H9 (cell line): ENCODE measurements around the gene IL3. TPM values are rescaled to one million over a fixed set of nuclear protein-coding genes. Genes with fewer than 3 reads are reported as not detected.

Experiments
- DNase-seq: peaks from one replicate; pipeline ENCODE4 v3.0.0-alpha.2; 2017
- H2AFZ ChIP-seq: one replicate; pipeline ENCODE4 v1.6.1; 2013; ENCODE audit warnings: mild to moderate bottlenecking, low read length, control low read depth, moderate library complexity
- H2AK5ac ChIP-seq: 2 replicates; pipeline ENCODE4 v1.6.1; 2013; ENCODE audit warnings: low read length, control low read depth, mixed read lengths; ENCODE audit not compliant: insufficient read length
- H2BK120ac ChIP-seq: one replicate; pipeline ENCODE4 v1.6.1; 2013; ENCODE audit warnings: low read depth, mild to moderate bottlenecking, low read length, control low read depth, inconsistent platforms; ENCODE audit not compliant: poor library complexity, severe bottlenecking
- H2BK12ac ChIP-seq: 2 replicates; pipeline ENCODE4 v1.6.1; 2013; ENCODE audit warnings: low read length, control low read depth, mixed read lengths, low read depth; ENCODE audit not compliant: insufficient read length
- H2BK15ac ChIP-seq: 2 replicates; pipeline ENCODE4 v1.6.1; 2013; ENCODE audit warnings: low read depth, low read length, control low read depth
- H2BK20ac ChIP-seq: one replicate; pipeline ENCODE4 v1.6.1; 2013; ENCODE audit warnings: low read depth, mild to moderate bottlenecking, low read length, control low read depth, inconsistent platforms; ENCODE audit not compliant: poor library complexity, severe bottlenecking
- H2BK5ac ChIP-seq: 2 replicates; pipeline ENCODE4 v1.6.1; 2013; ENCODE audit warnings: low read length, control low read depth, mixed read lengths; ENCODE audit not compliant: insufficient read length
- H3K14ac ChIP-seq: 2 replicates; pipeline ENCODE4 v1.6.1; 2013; ENCODE audit warnings: low read length, control low read depth; ENCODE audit not compliant: insufficient read depth
- H3K18ac ChIP-seq: 2 replicates; pipeline ENCODE4 v1.6.1; 2013; ENCODE audit warnings: low read depth, mild to moderate bottlenecking, mixed read lengths, low read length, control low read depth; ENCODE audit not compliant: insufficient read length
- H3K23ac ChIP-seq: 2 replicates; pipeline ENCODE4 v1.6.1; 2013; ENCODE audit warnings: low read length, control low read depth, mixed read lengths, low read depth; ENCODE audit not compliant: insufficient read length
- H3K23me2 ChIP-seq: 2 replicates; pipeline ENCODE4 v1.6.1; 2013; ENCODE audit warnings: low read depth, mild to moderate bottlenecking, mixed read lengths, low read length, control low read depth; ENCODE audit not compliant: insufficient read length, poor library complexity, severe bottlenecking
- H3K27ac ChIP-seq: 2 replicates; pipeline ENCODE4 v1.5.1; 2013; ENCODE audit warnings: low read length, control low read depth, mixed read lengths, low read depth; ENCODE audit not compliant: insufficient read length
- H3K27me3 ChIP-seq: 2 replicates; pipeline ENCODE4 v1.6.1; 2013; ENCODE audit warnings: low read length, control low read depth, inconsistent platforms; ENCODE audit not compliant: insufficient read depth
- H3K4ac ChIP-seq: 2 replicates; pipeline ENCODE4 v1.6.1; 2013; ENCODE audit warnings: low read depth, mild to moderate bottlenecking, control low read depth, inconsistent platforms, low read length, moderate library complexity
- H3K4me1 ChIP-seq: 2 replicates; pipeline ENCODE4 v1.6.1; 2013; ENCODE audit warnings: low read length, control low read depth, inconsistent platforms; ENCODE audit not compliant: insufficient read depth
- H3K4me2 ChIP-seq: 2 replicates; pipeline ENCODE4 v1.6.1; 2013; ENCODE audit warnings: low read length, control low read depth, mixed read lengths; ENCODE audit not compliant: insufficient read length, insufficient read depth
- H3K56ac ChIP-seq: 2 replicates; pipeline ENCODE4 v1.6.1; 2013; ENCODE audit warnings: low read depth, mild to moderate bottlenecking, mixed read lengths, low read length, control low read depth; ENCODE audit not compliant: insufficient read length
- H3K79me1 ChIP-seq: 2 replicates; pipeline ENCODE4 v1.6.1; 2013; ENCODE audit warnings: low read depth, mild to moderate bottlenecking, moderate library complexity, low read length, control low read depth, inconsistent platforms; ENCODE audit not compliant: insufficient read depth, poor library complexity, severe bottlenecking
- H3K79me2 ChIP-seq: 2 replicates; pipeline ENCODE4 v1.6.1; 2013; ENCODE audit warnings: low read length, control low read depth, inconsistent platforms; ENCODE audit not compliant: insufficient read depth
- H3K9ac ChIP-seq: 2 replicates; pipeline ENCODE4 v1.6.1; 2013; ENCODE audit warnings: low read length, control low read depth, mixed read lengths; ENCODE audit not compliant: insufficient read length; ENCODE audit errors: extremely low read depth
- H3K9me3 ChIP-seq: one replicate; pipeline ENCODE4 v1.6.1; 2013; ENCODE audit warnings: low read depth, low read length, inconsistent platforms; ENCODE audit not compliant: control insufficient read depth
- H3T11ph ChIP-seq: one replicate; pipeline ENCODE4 v1.6.1; 2013; ENCODE audit warnings: mild to moderate bottlenecking, low read length, control low read depth, inconsistent platforms
- H4K20me1 ChIP-seq: one replicate; pipeline ENCODE4 v1.6.1; 2013; ENCODE audit not compliant: control insufficient read depth, insufficient read length, insufficient read depth
- H4K5ac ChIP-seq: 2 replicates; pipeline ENCODE4 v1.6.1; 2013; ENCODE audit warnings: low read depth, mild to moderate bottlenecking, mixed read lengths, low read length, control low read depth; ENCODE audit not compliant: insufficient read length
- H4K8ac ChIP-seq: replicated peaks from 2 replicates; pipeline ENCODE4 v1.6.1; 2013; ENCODE audit warnings: low read length, control low read depth, mixed read lengths, low read depth; ENCODE audit not compliant: insufficient read length
- H4K91ac ChIP-seq: 2 replicates; pipeline ENCODE4 v1.6.1; 2013; ENCODE audit warnings: low read depth, mild to moderate bottlenecking, moderate library complexity, mixed read lengths, low read length, control low read depth; ENCODE audit not compliant: insufficient read length
- H3K27ac Mint-ChIP-seq, 3 experiments: 2 replicates in 2 of 3; 3 replicates in 1 of 3; pipeline ENCODE4 v1.8.0; 2020 to 2021; ENCODE audit warnings: mixed read lengths in 3 of 3, mild to moderate bottlenecking in 1 of 3, moderate library complexity in 1 of 3
- H3K27me3 Mint-ChIP-seq: 2 replicates; pipeline ENCODE4 v1.8.0; 2021; ENCODE audit warnings: low read depth, mild to moderate bottlenecking, moderate library complexity, mixed read lengths
- H3K36me3 Mint-ChIP-seq, 3 experiments: 2 replicates in 2 of 3; 3 replicates in 1 of 3; pipeline ENCODE4 v1.8.0; 2020 to 2021; ENCODE audit warnings: low read depth in 3 of 3, mixed read lengths in 3 of 3; ENCODE audit not compliant: insufficient read depth in 1 of 3
- H3K4me1 Mint-ChIP-seq, 2 experiments: 2 replicates each; pipeline ENCODE4 v1.8.0; 2020; ENCODE audit warnings: mixed read lengths in 2 of 2
- H3K4me3 Mint-ChIP-seq, 2 experiments: 2 replicates in 1 of 2; 3 replicates in 1 of 2; pipeline ENCODE4 v1.8.0; 2020 to 2021; ENCODE audit warnings: mild to moderate bottlenecking in 2 of 2, mixed read lengths in 2 of 2, moderate library complexity in 1 of 2
- H3K9me3 Mint-ChIP-seq, 2 experiments: 2 replicates in 1 of 2; 3 replicates in 1 of 2; pipeline ENCODE4 v1.8.0; 2020; ENCODE audit warnings: mild to moderate bottlenecking in 2 of 2, mixed read lengths in 2 of 2, moderate library complexity in 1 of 2
- CTCF ChIP-seq: fragments of 200-600 bp; sonication (generic); conservative IDR thresholded peaks from 3 replicates; pipeline ENCODE4 v1.8.0; 2021; ENCODE audit warnings: antibody characterized with exemption, mild to moderate bottlenecking
- WGBS: extraction: QIAGEN DNeasy Blood & Tissue Kit; methylation state at CpG from one replicate; pipeline ENCODE4 v1.1.7; 2013; ENCODE audit warnings: missing lambda C conversion rate, low lambda C conversion rate, mixed read lengths; ENCODE audit not compliant: insufficient read length; ENCODE audit errors: extremely low coverage; 5-methylcytosine and 5-hydroxymethylcytosine counted together
- total RNA-seq: library from RNA; stranded (reverse); gene quantifications from 2 replicates; pipeline ENCODE4 v1.2.1, GENCODE V29; 2021

Gene IL3
- total RNA-seq, 1 experiment from 2014 or later, result not detected

GRCh38 chr5:132017738-132018625 lies 42.5 kb upstream of the IL3 start:
- H3K27me3 ChIP-seq, result no peaks in the 10 kb centered on the region
- DNase-seq, result no peak

More at GRCh38 chr5:132017738-132018625, 42.5 kb upstream of the IL3 start:
- H3K4me2 ChIP-seq, result no peak overlapping the region
- no peaks in the 10 kb centered on the region for H3K4me1 ChIP-seq
- H4K8ac ChIP-seq, result no peak overlapping the region
- H3K23me2 ChIP-seq, result no peaks in the 10 kb centered on the region
- H2BK5ac ChIP-seq, result no peak overlapping the region
- no peak for TF ChIP-seq CTCF
- no peaks in the 10 kb centered on the region for H3K79me2 ChIP-seq
- H3K23ac ChIP-seq, result no peak overlapping the region
- H3K4ac ChIP-seq, result no peak overlapping the region
- no peak overlapping the region for H3K14ac ChIP-seq
- no peaks in the 10 kb centered on the region for H4K20me1 ChIP-seq
- H3K27me3 Mint-ChIP-seq, result peaks cover 6% of the 10 kb centered on the region
- no peak overlapping the region for H3K56ac ChIP-seq
- no peak overlapping the region for H2AK5ac ChIP-seq
- H3K18ac ChIP-seq, result no peak overlapping the region
- H3K79me1 ChIP-seq, result no peaks in the 10 kb centered on the region
- no peak overlapping the region for H3K27ac ChIP-seq
- no peak overlapping the region for H3T11ph ChIP-seq
- H3K4me3 Mint-ChIP-seq, result no peak overlapping the region
- no peak overlapping the region for H2AFZ ChIP-seq
- H4K91ac ChIP-seq, result no peak overlapping the region
- no peak overlapping the region for H2BK20ac ChIP-seq
- H3K9me3 Mint-ChIP-seq, result no peaks in the 10 kb centered on the region
- no peak overlapping the region for H4K5ac ChIP-seq
- no peak overlapping the region for H2BK12ac ChIP-seq
- no peaks in the 10 kb centered on the region for H3K9me3 ChIP-seq
- H3K9ac ChIP-seq, result no peak overlapping the region
- H3K36me3 Mint-ChIP-seq, result no peaks in the 10 kb centered on the region
- no peak overlapping the region for H2BK120ac ChIP-seq
- H3K27ac Mint-ChIP-seq, result no peak overlapping the region
- H2BK15ac ChIP-seq, result no peak overlapping the region
- H3K4me1 Mint-ChIP-seq, result peaks cover 0 to 6% of the 10 kb centered on the region in 2 experiments; a peak in 2 of 4 replicates
- no CpG with 5 or more reads among the region's 10 CpGs for WGBS
